GM23338 (cell line): ENCODE results near the gene COX4I2.

Experiments
- CTCF ChIP-seq, 2 experiments: fragments of 200-600 bp in 1 of 2; sonication (generic) in 1 of 2; conservative IDR thresholded peaks; 2 replicates each; pipeline versions ENCODE4 v1.5.1 to v1.6.1; 2016 to 2017; ENCODE audit warnings: antibody characterized with exemption in 2 of 2, low read depth in 2 of 2, mild to moderate bottlenecking in 2 of 2, moderate library complexity in 1 of 2
- EZH2 ChIP-seq: fragments of 200-600 bp; sonication (generic); IDR thresholded peaks from one replicate; pipeline ENCODE4 v1.8.0; 2017; ENCODE audit warnings: antibody characterized with exemption, mild to moderate bottlenecking, low read depth; ENCODE audit not compliant: unreplicated experiment
- EZH2phosphoT487 ChIP-seq: fragments of 200-600 bp; sonication (generic); IDR thresholded peaks from one replicate; pipeline ENCODE4 v1.8.1; 2018; ENCODE audit warnings: antibody characterized with exemption; ENCODE audit not compliant: unreplicated experiment
- POLR2AphosphoS5 ChIP-seq: IDR thresholded peaks from 2 replicates; pipeline ENCODE4 v1.6.1; 2016; ENCODE audit warnings: antibody characterized with exemption, low read depth

GRCh38 chr20:31663524-31663837, 25.8 kb downstream of the COX4I2 start:
- TF ChIP-seq CTCF (conservative IDR thresholded peaks at IDR 0.05; ENCODE audit: low read depth in 2 of 2) (no peak), EZH2 (no peak), POLR2AphosphoS5 (no peak), EZH2phosphoT487 (no peak)
